ENCODE results near the gene AMOTL1. TPM values are rescaled to one million over a fixed set of nuclear protein-coding genes. Genes with fewer than 3 reads are reported as not detected.
A peak's percentile ranks its signal among the peaks of the same experiment; 100 is the strongest.

AMOTL1 gene
- total and polyA plus RNA-seq, 7 donors, result 0.69 to 161 (median 96.3) TPM

- peak; percentile 54 to 93 (median 84) for TF ChIP-seq POLR2AphosphoS5 (IDR thresholded peaks at IDR 0.05)
- TF ChIP-seq POLR2A (IDR thresholded peaks at IDR 0.05), result no peak
- peak in 3 of 4 donors; percentile 20 to 85 (median 58) for TF ChIP-seq EP300 (IDR thresholded peaks at IDR 0.05)
- no peak for TF ChIP-seq CTCF (IDR thresholded peaks at IDR 0.05)
Observed at GRCh38 chr11:94766713-94767206, 1.4 kb upstream of the AMOTL1 start.

GRCh38 chr11:94767291-94767690 is 865 bp upstream of the AMOTL1 start:
- Histone ChIP-seq H3K36me3 (no peaks in the 10 kb centered on the region), H3K27ac (peak overlapping the region; percentile 97 to 99 (median 98)), H3K4me1 (peaks cover 0 to 77% (median 60%) of the 10 kb centered on the region in 4 donors), H3K9me3 (no peaks in the 10 kb centered on the region), H3K4me3 (peak overlapping the region; percentile 84 to 95 (median 91)), H3K27me3 (no peaks in the 10 kb centered on the region)
- 59 to 80% methylated on average over 5 of the region's 5 CpGs for whole genome bisulfite sequencing, 2 donors
- intact Hi-C loops (cut with DNase I), result loop anchor here (5.0 to 10.0 kb wide), 3 partner anchors 208 to 300 kb away; partner anchors contain the start of genes CWC15, FUT4, KDM4D and SRSF8
- DNase-seq, result no peak
- TF ChIP-seq POLR2AphosphoS5 (IDR thresholded peaks at IDR 0.05), result no peak
- TF ChIP-seq POLR2A (IDR thresholded peaks at IDR 0.05), result no peak
- no peak for TF ChIP-seq EP300 (IDR thresholded peaks at IDR 0.05)
- TF ChIP-seq CTCF (IDR thresholded peaks at IDR 0.05), result no peak

More at GRCh38 chr11:94766713-94767206, 1.4 kb upstream of the AMOTL1 start:
- Histone ChIP-seq H3K27me3 (no peaks in the 10 kb centered on the region), H3K36me3 (no peaks in the 10 kb centered on the region), H3K27ac (peak overlapping the region; percentile 97 to 99 (median 98)), H3K4me3 (peak overlapping the region in 1 of 4 donors; percentile 84), H3K9me3 (no peaks in the 10 kb centered on the region), H3K4me1 (peaks cover 0 to 77% (median 58%) of the 10 kb centered on the region in 4 donors)
- peak; percentile 79 for DNase-seq
- 78 to 83% methylated on average over 5 of the region's 5 CpGs for WGBS, 2 donors
- intact Hi-C loops (cut with DNase I), result loop anchor here (5.0 to 10.0 kb wide), 3 partner anchors 208 to 301 kb away; partner anchors contain the start of genes CWC15, FUT4, KDM4D and SRSF8

- intact Hi-C loops (cut with DNase I), result loop anchor here (2.0 to 10.0 kb wide), 4 partner anchors 28 to 298 kb away; partner anchors contain the start of genes CWC15, FUT4, KDM4D and SRSF8
- H3K27me3 ChIP-seq, result no peaks in the 10 kb centered on the region
- no peaks in the 10 kb centered on the region for H3K9me3 ChIP-seq
- TF ChIP-seq POLR2A (IDR thresholded peaks at IDR 0.05) (peak in 1 of 2 donors; percentile 30), POLR2AphosphoS5 (IDR thresholded peaks at IDR 0.05) (peak in 3 of 4 donors; percentile 5 to 74 (median 36)), EP300 (IDR thresholded peaks at IDR 0.05) (no peak), CTCF (IDR thresholded peaks at IDR 0.05) (no peak)
- H3K4me3 ChIP-seq, result peak overlapping the region; percentile 84 to 95 (median 91)
- WGBS, 2 donors, result 1 to 2% methylated on average over 91 of the region's 91 CpGs
- peak; percentile 73 for DNase-seq
- H3K4me1 ChIP-seq, result peaks cover 0 to 77% (median 61%) of the 10 kb centered on the region in 4 donors
- H3K36me3 ChIP-seq, result no peaks in the 10 kb centered on the region
- H3K27ac ChIP-seq, result peak overlapping the region; percentile 97 to 99 (median 98)
Observed at GRCh38 chr11:94768602-94769541, 716 bp downstream of the AMOTL1 start.

GRCh38 chr11:94769880-94770279 is 1.7 kb downstream of the AMOTL1 start:
- peaks cover 0 to 80% (median 65%) of the 10 kb centered on the region in 4 donors for H3K4me1 ChIP-seq
- TF ChIP-seq POLR2AphosphoS5 (IDR thresholded peaks at IDR 0.05), result peak in 2 of 4 donors; percentile 7 to 20
- TF ChIP-seq POLR2A (IDR thresholded peaks at IDR 0.05), result no peak
- H3K27ac ChIP-seq, result peak overlapping the region; percentile 97 to 99 (median 98)
- WGBS, 2 donors, result 41 to 56% methylated on average over 8 of the region's 8 CpGs
- H3K27me3 ChIP-seq, result no peaks in the 10 kb centered on the region
- H3K4me3 ChIP-seq, result peak overlapping the region; percentile 84 to 95 (median 91)
- no peak for DNase-seq
- H3K36me3 ChIP-seq, result no peaks in the 10 kb centered on the region
- no peaks in the 10 kb centered on the region for H3K9me3 ChIP-seq
- intact Hi-C loops (cut with DNase I), result loop anchor here (2.0 to 10.0 kb wide), 5 partner anchors 29 to 297 kb away; partner anchors contain the start of genes CWC15, FUT4, KDM4D and SRSF8

Data from sigmoid colon (tissue), 7 donors.